ENCODE results near the gene DUSP1.

The DUSP1 gene

DNA sequence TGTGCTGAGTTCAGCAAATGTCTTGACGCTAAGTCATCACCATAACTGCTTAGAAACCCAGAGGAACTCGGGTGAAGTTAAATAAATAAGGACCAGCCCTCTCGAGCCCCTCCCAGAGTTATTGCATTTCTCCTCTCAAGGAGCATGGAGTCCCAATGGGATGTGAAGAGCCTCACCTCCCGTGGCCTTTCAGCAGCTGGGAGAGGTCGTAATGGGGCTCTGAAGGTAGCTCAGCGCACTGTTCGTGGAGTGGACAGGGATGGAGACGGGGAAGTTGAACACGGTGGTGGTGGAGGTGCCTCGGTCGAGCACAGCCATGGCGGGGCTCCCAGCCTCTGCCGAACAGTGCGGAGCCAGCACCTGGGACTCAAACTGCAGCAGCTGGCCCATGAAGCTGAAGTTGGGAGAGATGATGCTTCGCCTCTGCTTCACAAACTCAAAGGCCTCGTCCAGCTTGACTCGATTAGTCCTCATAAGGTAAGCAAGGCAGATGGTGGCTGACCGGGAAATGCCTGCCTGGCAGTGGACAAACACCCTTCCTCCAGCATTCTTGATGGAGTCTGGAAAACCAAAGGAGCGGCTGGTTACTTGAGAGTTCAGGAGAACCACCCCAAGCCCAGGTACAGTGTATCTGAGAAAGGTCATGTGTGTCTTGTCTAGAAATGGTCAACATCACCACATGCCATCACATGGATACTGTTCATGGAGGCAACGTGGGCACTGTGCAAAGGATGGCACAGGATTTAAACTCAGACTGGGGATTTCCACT, 2.2 kb downstream of the DUSP1 start:
- H3K4me3 ChIP-seq (ENCODE audit: low read length in 2 of 2): peak overlapping the region; percentile 98 to 99
- H3K9me3 ChIP-seq (ENCODE audit: control insufficient read depth in 2 of 2, low read length in 2 of 2): no peaks in the 10 kb centered on the region
- H3K36me3 ChIP-seq (ENCODE audit: control insufficient read depth in 2 of 2, insufficient read depth in 2 of 2, low read length in 2 of 2): peaks cover 25 to 29% of the 10 kb centered on the region in 2 donors
- H3K27me3 ChIP-seq (ENCODE audit: control insufficient read depth in 1 of 2, insufficient read depth in 2 of 2, low read length in 2 of 2): no peaks in the 10 kb centered on the region
- H3K27ac ChIP-seq (ENCODE audit: low read length): peak overlapping the region; percentile 100
- H3K9ac ChIP-seq (ENCODE audit: low read length in 2 of 2): peak overlapping the region; percentile 99 to 100
- H3K4me1 ChIP-seq (ENCODE audit: control insufficient read depth, insufficient read depth, low read length): peaks cover 67% of the 10 kb centered on the region

DNA sequence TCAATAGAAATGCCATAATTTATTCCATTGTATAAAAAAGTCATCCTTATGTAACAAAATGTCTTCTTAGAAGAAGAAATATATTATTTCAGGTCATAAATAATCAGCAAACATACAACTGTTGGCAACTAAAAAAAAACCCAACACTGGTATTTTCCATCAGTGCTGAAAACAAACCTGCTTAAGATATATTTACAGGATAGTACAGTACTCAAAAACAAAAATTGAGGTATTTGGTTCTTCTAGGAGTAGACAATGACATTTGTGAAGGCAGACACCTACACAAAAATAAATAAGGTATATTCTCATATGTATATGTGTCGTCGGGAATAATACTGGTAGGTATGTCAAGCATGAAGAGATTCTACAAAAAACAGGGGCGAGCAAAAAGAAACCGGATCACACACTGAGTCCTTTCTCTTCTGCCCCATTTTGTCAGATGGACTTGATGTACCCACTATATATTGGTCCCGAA, 2.9 kb downstream of the DUSP1 start:
- Histone ChIP-seq H3K4me1 (ENCODE audit: control insufficient read depth, insufficient read depth, low read length) (peaks cover 62% of the 10 kb centered on the region), H3K36me3 (ENCODE audit: control insufficient read depth in 2 of 2, insufficient read depth in 2 of 2, low read length in 2 of 2) (peaks cover 25 to 29% of the 10 kb centered on the region in 2 donors), H3K9me3 (ENCODE audit: control insufficient read depth in 2 of 2, low read length in 2 of 2) (no peaks in the 10 kb centered on the region), H3K4me3 (ENCODE audit: low read length in 2 of 2) (peak overlapping the region; percentile 98 to 99), H3K27ac (ENCODE audit: low read length) (peak overlapping the region; percentile 100), H3K9ac (ENCODE audit: low read length in 2 of 2) (peak overlapping the region; percentile 99 to 100), H3K27me3 (ENCODE audit: control insufficient read depth in 1 of 2, insufficient read depth in 2 of 2, low read length in 2 of 2) (no peaks in the 10 kb centered on the region)

DNA sequence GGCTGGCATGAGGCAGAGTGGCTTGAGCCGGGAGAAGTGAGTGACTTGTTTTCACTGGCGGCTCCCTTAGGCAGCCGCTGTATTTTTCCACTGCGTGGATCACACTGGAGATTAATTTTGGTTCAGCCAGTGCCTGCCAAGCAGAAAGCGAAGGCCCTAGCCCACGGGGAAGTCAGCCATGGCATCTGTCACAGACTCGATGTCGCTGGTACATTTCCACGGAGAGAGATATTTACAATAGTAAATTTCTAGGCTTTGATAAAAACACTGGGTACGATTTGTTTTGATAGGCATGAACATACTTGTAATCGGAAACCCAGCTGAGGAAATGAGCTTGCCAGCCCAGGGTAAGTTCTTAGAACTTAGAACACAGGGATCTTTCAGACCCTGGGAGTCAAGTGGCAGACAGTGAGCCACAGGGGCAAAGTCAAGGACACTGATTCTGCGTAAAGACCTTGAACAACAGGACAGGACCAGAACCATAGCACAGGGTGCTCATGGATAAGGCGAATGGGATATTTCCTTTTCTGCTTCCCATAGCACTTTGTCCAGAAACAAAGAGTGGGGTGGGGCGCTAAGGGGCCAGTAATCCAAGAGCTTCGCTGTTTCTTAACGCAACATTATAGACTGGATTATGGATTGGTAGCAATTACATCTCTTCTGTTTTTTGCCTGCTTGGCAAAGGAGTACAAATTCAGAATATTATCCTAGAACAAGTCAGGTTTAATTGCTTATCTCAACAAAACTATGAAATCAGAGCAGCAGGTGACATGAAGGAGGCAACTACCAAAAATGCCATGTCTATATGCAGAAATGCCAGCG, 4.5 kb downstream of the DUSP1 start:
- peak overlapping the region; percentile 98 to 99 for H3K4me3 ChIP-seq (ENCODE audit: low read length in 2 of 2)
- peaks cover 51% of the 10 kb centered on the region for H3K4me1 ChIP-seq (ENCODE audit: control insufficient read depth, insufficient read depth, low read length)
- peak overlapping the region; percentile 100 for H3K27ac ChIP-seq (ENCODE audit: low read length)
- H3K9ac ChIP-seq (ENCODE audit: low read length in 2 of 2): peak overlapping the region; percentile 86 to 99
- H3K36me3 ChIP-seq (ENCODE audit: control insufficient read depth in 2 of 2, insufficient read depth in 2 of 2, low read length in 2 of 2): peaks cover 25 to 29% of the 10 kb centered on the region in 2 donors
- H3K9me3 ChIP-seq (ENCODE audit: control insufficient read depth in 2 of 2, low read length in 2 of 2): no peaks in the 10 kb centered on the region
- no peaks in the 10 kb centered on the region for H3K27me3 ChIP-seq (ENCODE audit: control insufficient read depth in 1 of 2, insufficient read depth in 2 of 2, low read length in 2 of 2)

DNA sequence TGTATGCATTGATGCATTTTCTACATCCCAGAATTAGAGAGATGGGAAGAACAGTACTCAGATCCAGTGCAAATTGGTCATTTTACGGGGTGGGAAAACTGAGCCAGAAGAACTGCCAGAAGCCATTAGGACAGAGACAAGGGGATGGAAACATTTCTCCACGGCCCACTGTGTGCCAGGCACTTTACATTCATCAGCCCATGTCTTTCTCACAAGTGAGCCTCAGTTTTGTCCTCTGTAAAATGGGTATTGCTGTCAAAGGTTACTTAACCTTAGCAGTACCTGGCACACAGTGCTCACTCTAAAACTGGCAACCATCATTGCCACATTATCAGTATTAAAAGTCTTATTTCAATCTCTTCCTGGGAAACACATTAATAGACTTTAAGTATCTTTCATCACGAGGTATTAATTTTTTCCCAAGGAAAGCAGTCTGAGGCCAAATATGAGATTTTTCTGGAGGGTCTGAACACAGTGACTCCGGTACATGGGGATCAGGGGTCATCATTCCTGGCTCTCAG, 5.2 kb downstream of the DUSP1 start:
- Histone ChIP-seq H3K4me3 (ENCODE audit: low read length in 2 of 2) (peak overlapping the region; percentile 5 to 99), H3K9ac (ENCODE audit: low read length in 2 of 2) (peak overlapping the region; percentile 86 to 99), H3K9me3 (ENCODE audit: control insufficient read depth in 2 of 2, low read length in 2 of 2) (no peaks in the 10 kb centered on the region), H3K4me1 (ENCODE audit: control insufficient read depth, insufficient read depth, low read length) (peaks cover 47% of the 10 kb centered on the region), H3K27me3 (ENCODE audit: control insufficient read depth in 1 of 2, insufficient read depth in 2 of 2, low read length in 2 of 2) (no peaks in the 10 kb centered on the region), H3K36me3 (ENCODE audit: control insufficient read depth in 2 of 2, insufficient read depth in 2 of 2, low read length in 2 of 2) (peaks cover 25 to 29% of the 10 kb centered on the region in 2 donors), H3K27ac (ENCODE audit: low read length) (peak overlapping the region; percentile 100)

DNA sequence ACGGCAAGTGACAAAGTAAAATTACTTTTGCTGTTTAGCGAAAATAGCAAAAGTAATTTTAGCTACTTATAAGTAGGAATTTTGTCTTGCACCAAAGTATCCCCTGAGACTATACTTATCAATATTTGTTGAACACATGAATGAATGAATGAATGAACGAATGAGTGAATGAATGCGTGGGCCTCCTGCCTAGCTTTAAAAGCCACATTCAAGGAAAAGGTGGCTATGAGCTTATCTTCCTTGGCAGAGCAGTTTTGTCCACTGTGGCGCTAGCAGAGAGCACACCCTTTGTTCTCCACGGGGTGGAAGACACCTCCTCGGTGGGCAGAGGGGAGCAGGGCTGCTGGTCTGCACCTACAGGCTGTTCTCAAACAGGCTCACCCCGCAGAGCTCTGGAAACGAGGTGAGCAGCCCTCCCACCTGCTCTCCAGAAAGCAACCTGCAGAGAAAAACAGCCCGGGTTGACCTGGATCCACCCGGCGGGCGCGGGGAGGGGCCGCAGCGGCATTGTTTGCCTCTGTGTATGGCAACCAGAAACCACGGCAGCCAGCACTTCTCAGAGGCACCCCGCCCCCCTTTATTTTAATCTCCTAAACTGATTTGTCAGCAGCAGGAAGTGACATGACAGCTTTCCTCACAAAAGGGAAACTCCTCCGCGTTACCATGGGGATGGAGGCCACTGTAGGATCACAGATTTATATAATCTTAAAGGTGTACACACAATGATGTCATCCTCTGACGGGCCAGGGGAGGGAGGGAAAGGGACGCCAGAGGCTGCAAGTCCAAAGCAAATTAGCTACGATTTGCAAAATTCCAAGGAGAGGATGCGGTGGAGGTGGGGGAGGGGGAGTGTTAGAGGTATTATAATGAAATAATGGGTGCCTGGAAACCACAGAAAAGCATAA, 5.9 kb downstream of the DUSP1 start:
- Histone ChIP-seq H3K4me3 (ENCODE audit: low read length in 2 of 2) (peak overlapping the region; percentile 60 to 99), H3K27me3 (ENCODE audit: control insufficient read depth in 1 of 2, insufficient read depth in 2 of 2, low read length in 2 of 2) (no peaks in the 10 kb centered on the region), H3K4me1 (ENCODE audit: control insufficient read depth, insufficient read depth, low read length) (peaks cover 44% of the 10 kb centered on the region)

DNA sequence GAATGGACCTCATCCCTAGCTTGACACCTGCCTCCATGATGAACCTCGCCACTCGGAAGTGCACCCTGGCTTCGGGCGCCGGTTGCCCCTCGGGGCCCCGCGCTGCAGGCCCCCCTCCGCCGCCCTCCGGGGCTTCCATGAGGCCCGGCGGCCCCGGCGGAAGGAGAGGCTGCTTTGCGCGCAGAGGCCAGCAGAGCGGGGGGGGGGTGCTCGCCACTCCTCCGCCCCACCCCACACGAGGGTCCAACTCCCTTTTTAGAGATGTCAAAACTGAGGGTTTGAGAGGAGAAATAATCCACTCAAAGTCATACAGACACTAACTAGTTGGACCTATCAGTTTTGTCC, 7.9 kb downstream of the DUSP1 start:
- H3K27me3 ChIP-seq (ENCODE audit: control insufficient read depth in 1 of 2, insufficient read depth in 2 of 2, low read length in 2 of 2): no peaks in the 10 kb centered on the region
- peaks cover 5 to 7% of the 10 kb centered on the region in 2 donors for H3K36me3 ChIP-seq (ENCODE audit: control insufficient read depth in 2 of 2, insufficient read depth in 2 of 2, low read length in 2 of 2)
- no peak overlapping the region for H3K4me3 ChIP-seq (ENCODE audit: low read length in 2 of 2)
- H3K4me1 ChIP-seq (ENCODE audit: control insufficient read depth, insufficient read depth, low read length): peaks cover 30% of the 10 kb centered on the region
- H3K27ac ChIP-seq (ENCODE audit: low read length): no peak overlapping the region
- peaks cover 0 to 4% of the 10 kb centered on the region in 2 donors for H3K9me3 ChIP-seq (ENCODE audit: control insufficient read depth in 2 of 2, low read length in 2 of 2)
- no peak overlapping the region for H3K9ac ChIP-seq (ENCODE audit: low read length in 2 of 2)

More for the DNA sequence above, 5.9 kb downstream of the DUSP1 start:
- H3K27ac ChIP-seq (ENCODE audit: low read length): peak overlapping the region; percentile 100
- no peaks in the 10 kb centered on the region for H3K9me3 ChIP-seq (ENCODE audit: control insufficient read depth in 2 of 2, low read length in 2 of 2)
- H3K9ac ChIP-seq (ENCODE audit: low read length in 2 of 2): peak overlapping the region; percentile 86 to 99
- H3K36me3 ChIP-seq (ENCODE audit: control insufficient read depth in 2 of 2, insufficient read depth in 2 of 2, low read length in 2 of 2): peaks cover 24 to 28% of the 10 kb centered on the region in 2 donors

DNA sequence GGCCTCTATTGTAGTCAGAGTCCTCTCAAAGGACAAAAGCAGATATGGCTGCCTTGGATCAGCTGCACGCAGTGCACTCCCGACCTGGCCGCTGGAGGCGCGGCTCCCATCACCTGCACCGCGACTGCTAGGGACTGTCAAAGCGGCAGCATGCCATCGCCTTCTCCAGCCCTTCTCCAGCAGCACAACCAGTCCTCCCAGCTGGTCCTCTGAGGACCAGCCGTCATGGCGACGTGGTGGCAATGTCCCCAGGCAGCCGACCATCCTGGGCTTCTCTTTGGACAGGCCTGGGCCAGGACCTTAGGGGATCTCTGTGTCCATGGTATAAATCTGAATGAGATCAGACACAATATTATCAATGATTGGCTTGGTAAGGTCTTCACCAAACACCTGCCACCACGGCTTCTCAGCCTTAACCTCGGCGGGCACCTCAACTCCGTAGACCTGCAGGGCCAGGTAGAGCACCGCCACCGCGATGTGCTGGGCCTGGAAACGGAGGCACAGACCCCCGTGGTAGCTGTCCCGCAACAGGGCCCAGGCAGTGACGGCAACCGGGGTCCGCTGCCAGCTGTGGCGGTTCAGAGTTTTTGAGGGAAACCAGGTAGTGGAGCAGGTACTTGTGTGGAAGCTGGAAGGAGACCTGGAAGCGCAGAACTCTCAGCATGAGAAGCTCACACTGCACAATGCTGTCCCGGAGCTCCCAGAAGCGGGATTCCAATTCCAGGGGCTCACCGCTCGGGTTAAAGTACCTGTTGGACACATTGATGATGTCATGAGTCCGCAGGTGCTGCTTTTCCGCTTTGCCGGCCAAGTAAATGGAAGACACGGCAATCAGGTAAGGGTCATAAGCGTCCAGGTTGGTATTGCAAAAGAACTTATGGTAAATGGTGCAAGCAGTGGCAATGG, 8.5 kb downstream of the DUSP1 start:
- Histone ChIP-seq H3K27ac (ENCODE audit: low read length) (no peak overlapping the region), H3K36me3 (ENCODE audit: control insufficient read depth in 2 of 2, insufficient read depth in 2 of 2, low read length in 2 of 2) (peaks cover 1% of the 10 kb centered on the region in 2 donors), H3K4me3 (ENCODE audit: low read length in 2 of 2) (no peak overlapping the region), H3K9ac (ENCODE audit: low read length in 2 of 2) (no peak overlapping the region), H3K27me3 (ENCODE audit: control insufficient read depth in 1 of 2, insufficient read depth in 2 of 2, low read length in 2 of 2) (no peaks in the 10 kb centered on the region), H3K4me1 (ENCODE audit: control insufficient read depth, insufficient read depth, low read length) (peaks cover 26% of the 10 kb centered on the region), H3K9me3 (ENCODE audit: control insufficient read depth in 2 of 2, low read length in 2 of 2) (peaks cover 0 to 4% of the 10 kb centered on the region in 2 donors)

DNA sequence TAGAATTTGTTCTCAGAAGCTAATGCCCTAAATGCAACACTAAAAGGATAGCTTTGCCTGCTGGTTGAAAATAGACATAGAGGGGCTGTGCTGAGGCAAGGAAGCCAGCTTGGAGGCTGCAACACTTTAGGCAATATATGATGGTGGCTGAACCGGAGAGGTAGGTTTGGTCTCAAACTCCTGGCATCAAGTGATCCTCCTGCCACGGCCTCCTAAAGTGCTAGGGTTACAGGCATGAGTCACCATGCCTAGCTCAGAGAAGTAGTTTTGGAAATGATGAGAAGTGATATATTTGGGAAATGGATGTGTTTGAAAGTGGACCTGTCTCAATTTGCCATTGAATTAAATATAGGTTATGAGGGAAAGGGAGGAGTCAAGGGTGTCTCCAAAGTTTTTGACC, 10.0 kb downstream of the DUSP1 start:
- no peak overlapping the region for H3K4me3 ChIP-seq (ENCODE audit: low read length in 2 of 2)
- H3K4me1 ChIP-seq (ENCODE audit: control insufficient read depth, insufficient read depth, low read length): peaks cover 15% of the 10 kb centered on the region
- no peaks in the 10 kb centered on the region for H3K36me3 ChIP-seq (ENCODE audit: control insufficient read depth in 2 of 2, insufficient read depth in 2 of 2, low read length in 2 of 2)
- H3K27ac ChIP-seq (ENCODE audit: low read length): no peak overlapping the region
- H3K9ac ChIP-seq (ENCODE audit: low read length in 2 of 2): no peak overlapping the region
- peaks cover 0 to 4% of the 10 kb centered on the region in 2 donors for H3K9me3 ChIP-seq (ENCODE audit: control insufficient read depth in 2 of 2, low read length in 2 of 2)
- no peaks in the 10 kb centered on the region for H3K27me3 ChIP-seq (ENCODE audit: control insufficient read depth in 1 of 2, insufficient read depth in 2 of 2, low read length in 2 of 2)

DNA sequence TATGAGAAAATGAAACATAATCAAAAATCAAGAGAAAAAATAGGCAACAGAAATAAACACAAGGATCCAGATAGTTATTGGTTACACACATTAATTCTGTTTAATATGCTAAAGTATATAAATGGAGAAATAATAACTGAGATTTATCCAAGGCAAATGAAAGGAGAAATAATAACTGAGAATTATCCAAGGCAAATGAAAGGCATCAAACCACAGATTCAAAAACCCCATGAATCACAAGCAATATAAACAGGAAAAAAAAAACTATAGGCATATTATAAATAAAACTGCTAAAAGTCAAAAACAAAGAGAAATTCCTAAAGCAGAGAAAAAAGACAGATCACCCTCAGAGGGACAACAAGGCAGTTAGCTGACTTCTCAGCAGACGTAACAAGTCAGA, 10.9 kb downstream of the DUSP1 start:
- Histone ChIP-seq H3K27ac (ENCODE audit: low read length) (no peak overlapping the region), H3K4me3 (ENCODE audit: low read length in 2 of 2) (no peak overlapping the region), H3K36me3 (ENCODE audit: control insufficient read depth in 2 of 2, insufficient read depth in 2 of 2, low read length in 2 of 2) (no peaks in the 10 kb centered on the region), H3K9ac (ENCODE audit: low read length in 2 of 2) (no peak overlapping the region), H3K4me1 (ENCODE audit: control insufficient read depth, insufficient read depth, low read length) (peaks cover 7% of the 10 kb centered on the region), H3K27me3 (ENCODE audit: control insufficient read depth in 1 of 2, insufficient read depth in 2 of 2, low read length in 2 of 2) (no peaks in the 10 kb centered on the region), H3K9me3 (ENCODE audit: control insufficient read depth in 2 of 2, low read length in 2 of 2) (peaks cover 0 to 4% of the 10 kb centered on the region in 2 donors)
